DOHH2 (cell line): ENCODE data around the gene ODF2.

ENCODE experiments used
- H3F3A ChIP-seq: fragments of 200-600 bp; sonication (generic), shearing (Covaris generic); 2 replicates; pipeline ENCODE4 v1.6.0; 2016; ENCODE audit warnings: antibody characterized with exemption, mild to moderate bottlenecking; ENCODE audit not compliant: control insufficient read depth, insufficient read depth
- H3K27ac ChIP-seq: fragments of 200-600 bp; sonication (generic); 2 replicates; pipeline ENCODE4 v1.5.1; 2014; ENCODE audit warnings: low read depth, mild to moderate bottlenecking, low read length, moderate library complexity
- H3K27me3 ChIP-seq: fragments of 200-600 bp; sonication (generic); 2 replicates; pipeline ENCODE4 v1.6.1; 2014; ENCODE audit warnings: mild to moderate bottlenecking, low read length, mixed read lengths; ENCODE audit not compliant: control insufficient read depth
- H3K36me3 ChIP-seq: fragments of 200-600 bp; sonication (generic); 2 replicates; pipeline ENCODE4 v1.6.1; 2014; ENCODE audit warnings: mild to moderate bottlenecking, low read length, moderate library complexity, mixed read lengths; ENCODE audit not compliant: control insufficient read depth
- H3K4me1 ChIP-seq: fragments of 200-600 bp; sonication (generic); 2 replicates; pipeline ENCODE4 v1.6.1; 2014; ENCODE audit warnings: mild to moderate bottlenecking, low read length, mixed read lengths; ENCODE audit not compliant: control insufficient read depth
- H3K4me2 ChIP-seq: fragments of 200-600 bp; sonication (generic); 2 replicates; pipeline ENCODE4 v1.6.0; 2014; ENCODE audit warnings: mild to moderate bottlenecking, low read length, moderate library complexity
- H3K4me3 ChIP-seq: fragments of 200-600 bp; sonication (generic); 2 replicates; pipeline ENCODE4 v1.5.1; 2014; ENCODE audit warnings: mild to moderate bottlenecking, low read length, mixed read lengths
- H3K79me2 ChIP-seq: fragments of 200-600 bp; sonication (generic); 2 replicates; pipeline ENCODE4 v1.6.1; 2014; ENCODE audit warnings: mild to moderate bottlenecking, low read length, mixed read lengths; ENCODE audit not compliant: control insufficient read depth
- H3K9me2 ChIP-seq: fragments of 200-600 bp; sonication (generic); replicated peaks from 2 replicates; pipeline ENCODE4 v1.6.1; 2014; ENCODE audit warnings: mild to moderate bottlenecking, low read length, mixed read lengths; ENCODE audit not compliant: control insufficient read depth
- H3K9me3 ChIP-seq: fragments of 200-600 bp; sonication (generic); 2 replicates; pipeline ENCODE4 v1.6.1; 2014; ENCODE audit warnings: antibody characterized with exemption, low read length, mixed read lengths; ENCODE audit not compliant: control insufficient read depth, insufficient read depth
- H4K20me1 ChIP-seq: fragments of 200-600 bp; sonication (generic); 2 replicates; pipeline ENCODE4 v1.6.0; 2014; ENCODE audit warnings: low read depth, mild to moderate bottlenecking, antibody characterized with exemption, low read length, moderate library complexity; ENCODE audit not compliant: control insufficient read depth, insufficient read depth
- CTCF ChIP-seq: fragments of 200-600 bp; sonication (generic); IDR thresholded peaks from one replicate; pipeline ENCODE4 v1.5.1; 2014; ENCODE audit warnings: antibody characterized with exemption, mild to moderate bottlenecking, low read depth, low read length; ENCODE audit not compliant: poor library complexity, severe bottlenecking
- EZH2phosphoT487 ChIP-seq: fragments of 200-600 bp; sonication (generic); IDR thresholded peaks from 2 replicates; pipeline ENCODE4 v1.6.1; 2017; ENCODE audit warnings: borderline replicate concordance, mild to moderate bottlenecking, antibody characterized with exemption, low read length, moderate library complexity, mixed read lengths

ODF2 gene

GRCh38 chr9:128455849-128456612 is at the start of gene ODF2:
Gene ODF2 (plus strand): TSS chr9:128456006. CDS start chr9:128456092, 86 bp downstream.
- Histone ChIP-seq H3K9me2 (no peaks in the 10 kb centered on the region), H3K4me1 (peaks cover 11% of the 10 kb centered on the region), H4K20me1 (no peaks in the 10 kb centered on the region), H3K79me2 (peaks cover 33% of the 10 kb centered on the region), H3K9me3 (no peaks in the 10 kb centered on the region), H3K27me3 (no peaks in the 10 kb centered on the region), H3K27ac (peak within 1 kb of the TSS; percentile 76), H3F3A (no peaks in the 10 kb centered on the region), H3K36me3 (peaks cover 20% of the 10 kb centered on the region), H3K4me2 (peak within 1 kb of the TSS; percentile 97), H3K4me3 (peak within 1 kb of the TSS; percentile 92)
- TF ChIP-seq EZH2phosphoT487 (no peak), CTCF (no peak)

GRCh38 chr9:128406848-128407391 is 48.9 kb upstream of the ODF2 start:
- no peak overlapping the region for H3K4me3 ChIP-seq
- H3K4me2 ChIP-seq: no peak overlapping the region
- H3K36me3 ChIP-seq: no peaks in the 10 kb centered on the region
- H4K20me1 ChIP-seq: no peaks in the 10 kb centered on the region
- H3F3A ChIP-seq: no peaks in the 10 kb centered on the region
- H3K4me1 ChIP-seq: no peaks in the 10 kb centered on the region
- no peaks in the 10 kb centered on the region for H3K9me2 ChIP-seq
- no peak for TF ChIP-seq CTCF
- TF ChIP-seq EZH2phosphoT487: no peak
- H3K27me3 ChIP-seq: peaks cover 6% of the 10 kb centered on the region; the same call in 1 of the 2 replicates
- no peak overlapping the region for H3K27ac ChIP-seq
- H3K9me3 ChIP-seq: no peaks in the 10 kb centered on the region
- no peaks in the 10 kb centered on the region for H3K79me2 ChIP-seq

- Histone ChIP-seq H3K27ac (no peak overlapping the region), H3K9me2 (no peaks in the 10 kb centered on the region), H3K27me3 (peaks cover 6% of the 10 kb centered on the region; the same call in 1 of the 2 replicates), H3K4me3 (no peak overlapping the region), H4K20me1 (no peaks in the 10 kb centered on the region), H3K36me3 (no peaks in the 10 kb centered on the region), H3K9me3 (no peaks in the 10 kb centered on the region), H3K4me2 (no peak overlapping the region), H3K4me1 (no peaks in the 10 kb centered on the region), H3F3A (no peaks in the 10 kb centered on the region), H3K79me2 (no peaks in the 10 kb centered on the region)
- TF ChIP-seq CTCF (no peak), EZH2phosphoT487 (no peak)
These were observed 46.8 kb upstream of the ODF2 start for GRCh38 chr9:128408963-128409431.
